Breast epithelium (tissue), 3 donors: ENCODE measurements around the gene BLOC1S3.

ENCODE experiments used
- CTCF ChIP-seq, 3 donors: fragments of 450-650 bp; IDR thresholded peaks; one replicate each; pipeline ENCODE4 v1.5.1; 2016 to 2017; ENCODE audit warnings: antibody characterized with exemption in 3 of 3, mild to moderate bottlenecking in 3 of 3, moderate library complexity in 3 of 3
- POLR2A ChIP-seq: fragments of 450-650 bp; IDR thresholded peaks from one replicate; pipeline ENCODE4 v1.6.1; 2016; ENCODE audit warnings: antibody characterized with exemption, mild to moderate bottlenecking, moderate library complexity

- TF ChIP-seq CTCF (IDR thresholded peaks at IDR 0.05) (no peak), POLR2A (no peak)
Observed at GRCh38 chr19:45166723-45167252, 11.8 kb upstream of the BLOC1S3 start.
